Activated naive CD4-positive, alpha-beta T cell treated with anti-CD3 and anti-CD28 coated beads for 36 hours (primary cell): ENCODE measurements around the gene IREB2. TPM values are rescaled to one million over a fixed set of nuclear protein-coding genes. Genes with fewer than 3 reads are reported as not detected.

Experiments used
- CTCF ChIA-PET: fragments of 350-600 bp; sonication (Branson Sonifier 250); formaldehyde crosslinking; loops from one replicate; lab custom pipeline; 2021; ENCODE audit warnings: antibody characterized with exemption; lab: Charles Lee
- DNase-seq: peaks from one replicate; pipeline ENCODE4 v3.0.0-alpha.2; 2020
- H3K27ac Mint-ChIP-seq: one replicate; pipeline ENCODE4 v1.8.0; 2021; ENCODE audit warnings: mild to moderate bottlenecking, mixed read lengths
- H3K27me3 Mint-ChIP-seq: one replicate; pipeline ENCODE4 v1.8.0; 2021; ENCODE audit warnings: low read depth, mixed read lengths
- H3K36me3 Mint-ChIP-seq: one replicate; pipeline ENCODE4 v1.8.0; 2021; ENCODE audit warnings: low read depth, mixed read lengths
- H3K4me1 Mint-ChIP-seq: one replicate; pipeline ENCODE4 v1.8.0; 2021; ENCODE audit warnings: low read depth, mixed read lengths
- H3K4me3 Mint-ChIP-seq: one replicate; pipeline ENCODE4 v1.8.0; 2021; ENCODE audit warnings: mild to moderate bottlenecking, moderate library complexity, mixed read lengths
- H3K9me3 Mint-ChIP-seq: one replicate; pipeline ENCODE4 v1.8.0; 2021; ENCODE audit warnings: mixed read lengths
- intact Hi-C: fragments of 100-400 bp; cut with micrococcal nuclease; formaldehyde crosslinking; loops from one replicate; pipeline ENCODE4 v1.15.1; 2023
- total RNA-seq, 2 experiments: library from RNA; stranded (reverse); gene quantifications; one replicate each; pipeline ENCODE4 v1.2.3, GENCODE V29; 2021

The IREB2 gene
- total RNA-seq, 2 experiments from 2014 or later = 47.6 to 51.7 TPM

DNA sequence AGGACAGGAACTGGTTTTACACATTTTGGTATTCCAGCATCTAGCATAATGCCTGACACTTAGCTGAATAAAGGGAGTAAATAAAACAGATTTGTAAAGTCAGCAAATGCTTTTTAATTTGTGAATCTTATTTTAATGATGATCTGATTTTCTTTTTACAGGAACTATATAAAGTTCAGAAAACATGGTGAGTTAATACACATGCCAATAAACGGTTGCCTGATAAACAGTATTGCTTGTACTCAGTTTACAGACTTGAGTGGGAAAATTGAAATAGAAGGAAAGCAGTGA lies 103.7 kb downstream of the IREB2 start:
- H3K4me3 Mint-ChIP-seq = peak overlapping the region; percentile 84
- H3K27ac Mint-ChIP-seq = peak overlapping the region; percentile 90
- H3K4me1 Mint-ChIP-seq = peaks cover 23% of the 10 kb centered on the region
- intact Hi-C loops = loop anchor here (2.0 to 5.0 kb wide), 3 partner anchors 25 to 331 kb away; partner anchors contain the start of genes MORF4L1 and SKIC8
- CTCF ChIA-PET = no interaction called here
- DNase-seq = no peak
- no peaks in the 10 kb centered on the region for H3K27me3 Mint-ChIP-seq
- H3K9me3 Mint-ChIP-seq = no peaks in the 10 kb centered on the region
- peaks cover 41% of the 10 kb centered on the region for H3K36me3 Mint-ChIP-seq

DNA sequence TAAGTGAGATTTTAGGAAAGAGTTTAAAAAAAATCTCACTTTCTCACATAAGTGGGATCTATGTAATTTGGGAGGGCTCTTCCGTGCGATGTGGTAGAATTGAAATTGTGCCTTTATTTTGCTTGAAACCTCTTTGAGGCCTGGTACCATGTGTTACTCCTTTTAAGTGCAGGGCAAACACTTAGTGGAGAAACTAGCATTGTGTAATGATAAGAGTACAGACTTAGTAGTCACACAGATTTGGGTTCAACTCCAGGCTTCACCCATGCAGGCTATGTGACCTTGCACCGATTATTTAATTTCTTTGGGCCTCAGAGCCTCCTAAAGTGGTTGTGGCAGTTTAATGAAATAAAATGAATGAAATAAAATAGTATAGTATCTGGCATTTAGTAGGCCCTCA lies 104.6 kb downstream of the IREB2 start:
- peaks cover 23% of the 10 kb centered on the region for H3K4me1 Mint-ChIP-seq
- intact Hi-C loops = loop anchor here (5.0 kb wide), 1 partner anchor 330 kb away; the partner anchor contains the start of gene MORF4L1
- peaks cover 45% of the 10 kb centered on the region for H3K36me3 Mint-ChIP-seq
- H3K27me3 Mint-ChIP-seq = no peaks in the 10 kb centered on the region
- H3K27ac Mint-ChIP-seq = peak overlapping the region; percentile 63
- H3K4me3 Mint-ChIP-seq = peak overlapping the region; percentile 42
- CTCF ChIA-PET = no interaction called here
- no peak for DNase-seq
- H3K9me3 Mint-ChIP-seq = no peaks in the 10 kb centered on the region

DNA sequence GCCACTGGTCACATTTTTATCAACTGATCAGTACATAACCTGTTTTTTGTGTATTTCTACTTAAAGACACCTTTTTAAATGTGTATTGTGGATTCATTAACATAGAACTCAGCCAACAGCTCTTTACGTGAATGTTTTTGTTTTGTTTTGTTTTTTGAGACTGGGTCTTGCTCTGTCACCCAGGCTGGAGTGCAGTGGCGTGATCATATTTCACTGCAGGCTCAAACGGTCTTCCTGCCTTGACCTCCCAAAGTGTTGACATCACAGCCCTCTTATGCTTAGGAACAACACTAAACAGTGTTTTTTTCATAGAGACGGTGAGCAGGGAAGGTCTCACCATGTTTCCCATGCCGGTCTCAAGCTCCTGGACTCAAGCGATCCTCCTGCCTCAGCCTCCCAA lies 112.2 kb downstream of the IREB2 start:
- Mint-ChIP-seq H3K4me3 (no peak overlapping the region), H3K9me3 (no peaks in the 10 kb centered on the region), H3K27me3 (no peaks in the 10 kb centered on the region), H3K36me3 (peaks cover 31% of the 10 kb centered on the region), H3K4me1 (no peaks in the 10 kb centered on the region), H3K27ac (no peak overlapping the region)
- CTCF ChIA-PET = interaction anchor here (1.5 kb wide), 1 partner anchor 10 kb away, joined by 3 read pairs; the partner anchor contains the start of gene PSMA4
- no peak for DNase-seq
- intact Hi-C loops = no loop called here

DNA sequence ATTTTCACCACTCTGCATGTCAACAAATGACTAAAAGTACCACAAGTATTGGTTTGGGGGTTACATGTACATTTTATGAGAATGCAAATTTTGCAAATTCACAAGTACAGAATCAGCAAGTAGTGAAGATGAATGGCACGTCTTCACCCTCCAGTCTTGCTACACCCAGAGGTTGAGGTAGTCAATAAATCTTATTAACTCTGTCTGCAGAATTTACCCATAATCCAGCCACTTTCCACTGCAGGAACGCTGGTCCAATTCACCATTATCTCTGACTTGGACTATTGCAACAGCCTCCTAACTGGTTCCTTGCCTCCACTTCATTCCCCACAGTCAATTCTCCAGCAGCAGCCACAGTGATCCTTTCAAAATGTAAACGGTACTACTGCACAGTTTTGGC lies 112.8 kb downstream of the IREB2 start:
- CTCF ChIA-PET = no interaction called here
- Mint-ChIP-seq H3K27me3 (no peaks in the 10 kb centered on the region), H3K27ac (no peak overlapping the region), H3K36me3 (peaks cover 25% of the 10 kb centered on the region), H3K4me3 (no peak overlapping the region), H3K4me1 (no peaks in the 10 kb centered on the region), H3K9me3 (no peaks in the 10 kb centered on the region)
- DNase-seq = no peak
- intact Hi-C loops = no loop called here

Other genes starting within 250 kb of the IREB2 start
- not detected for gene ACSBG1, start 203.7 kb upstream of the IREB2 start, total RNA-seq
- 10 to 100 TPM; 40.1 to 41.6 TPM for gene DNAJA4, start 173.7 kb upstream of the IREB2 start, total RNA-seq
- gene SKIC8, start 138.6 kb upstream of the IREB2 start, total RNA-seq = 10 to 100 TPM; 44.2 to 46.9 TPM
- gene CRABP1, start 97.9 kb upstream of the IREB2 start, total RNA-seq = under 1 TPM; 0.38 to 0.52 TPM
- gene HYKK, start 69.4 kb downstream of the IREB2 start, total RNA-seq = 1 to 10 TPM; 3.4 to 3.6 TPM
- 100 to 1,000 TPM; 306 to 310 TPM for gene PSMA4, start 102.2 kb downstream of the IREB2 start, total RNA-seq
- 1 to 10 TPM; 1.1 to 1.5 TPM for gene CHRNA5, start 127.3 kb downstream of the IREB2 start, total RNA-seq
- gene CHRNA3, start 182.8 kb downstream of the IREB2 start, total RNA-seq = not detected
- gene CHRNB4, start 203.0 kb downstream of the IREB2 start, total RNA-seq = not detected